Measurements from ENCODE around the gene WNT11. TPM values are rescaled to one million over a fixed set of nuclear protein-coding genes. Genes with fewer than 3 reads are reported as not detected.

WNT11 gene
- total RNA-seq, 4 donors from 2014 or later: 20.4 to 137 (median 39.1) TPM

DNA sequence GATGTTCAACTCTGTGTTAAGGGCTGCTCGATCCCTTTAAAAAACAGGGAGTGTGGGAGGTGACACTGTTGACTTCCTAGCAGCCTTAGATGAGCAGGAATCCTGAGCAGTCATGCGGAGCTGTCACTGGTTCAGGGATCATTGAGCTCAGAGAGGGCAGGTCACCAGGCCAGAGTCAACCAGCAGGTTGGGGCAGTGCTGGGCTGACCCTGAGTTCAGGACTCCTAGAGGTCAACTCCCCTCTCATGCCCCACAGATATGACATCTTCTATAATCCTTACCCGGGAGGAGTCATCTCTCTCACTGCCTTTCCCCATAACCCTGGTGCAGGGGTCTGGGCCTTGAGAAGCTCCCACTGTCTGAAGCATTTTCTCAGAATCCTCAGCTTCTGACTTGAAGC lies 12.9 kb upstream of the WNT11 start:
- no peak for TF ChIP-seq CTCF (IDR thresholded peaks at IDR 0.05)
- DNase-seq (ENCODE audit: low spot score): no peak
- peak; percentile 24 for ATAC-seq (ENCODE audit: low FRiP score)

GRCh38 chr11:76218449-76219178 lies 12.3 kb upstream of the WNT11 start:
- no peak for DNase-seq (ENCODE audit: low spot score)
- no peak for TF ChIP-seq CTCF (IDR thresholded peaks at IDR 0.05)
- peak; percentile 35 for ATAC-seq (ENCODE audit: low FRiP score)

GRCh38 chr11:76217653-76218160 lies 11.4 kb upstream of the WNT11 start:
- DNase-seq (ENCODE audit: low spot score): no peak

DNA sequence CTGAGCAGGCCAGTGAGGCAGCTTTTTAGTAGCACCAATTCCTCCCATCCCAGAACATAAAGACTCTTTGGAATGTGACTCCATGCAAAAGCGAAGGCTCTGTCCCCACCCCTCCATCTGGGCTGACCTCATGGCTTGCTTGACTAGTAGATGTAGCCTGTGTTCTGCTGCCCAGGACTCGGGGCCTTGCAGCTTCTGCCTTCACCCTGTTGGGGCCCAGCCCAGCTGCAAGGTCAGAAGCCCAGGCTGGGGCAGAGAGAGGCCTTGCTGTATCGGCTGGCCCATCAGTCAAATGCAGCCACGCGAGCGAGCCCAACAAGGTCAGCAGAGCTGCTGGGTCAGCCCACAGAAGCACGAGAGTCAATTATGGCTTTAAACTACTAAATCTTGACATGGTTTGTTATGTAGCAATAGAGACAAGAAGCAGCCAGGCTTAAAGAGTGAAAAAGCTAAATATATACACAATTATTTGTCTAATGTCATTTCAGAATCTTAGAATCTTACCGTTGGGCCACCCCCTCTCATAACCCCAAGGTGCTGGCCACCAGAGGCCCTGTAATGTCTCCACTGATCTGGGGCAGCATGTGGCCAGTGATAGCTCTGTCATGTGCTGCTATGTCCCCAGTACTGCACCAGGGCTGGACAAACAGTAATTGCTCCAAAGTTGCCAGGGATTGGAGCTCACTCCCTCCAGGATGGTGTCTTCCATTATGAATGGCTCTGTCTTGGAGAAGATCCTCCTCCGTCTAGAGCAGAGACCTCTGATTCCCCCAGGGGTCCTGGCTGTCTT lies 10.4 kb upstream of the WNT11 start:
- no peak for TF ChIP-seq CTCF (IDR thresholded peaks at IDR 0.05)
- no peak for DNase-seq (ENCODE audit: low spot score)
- no peak for ATAC-seq (ENCODE audit: low FRiP score)

More at GRCh38 chr11:76217653-76218160, 11.4 kb upstream of the WNT11 start:
- no peak for TF ChIP-seq CTCF (IDR thresholded peaks at IDR 0.05)
- no peak for ATAC-seq (ENCODE audit: low FRiP score)

DNA sequence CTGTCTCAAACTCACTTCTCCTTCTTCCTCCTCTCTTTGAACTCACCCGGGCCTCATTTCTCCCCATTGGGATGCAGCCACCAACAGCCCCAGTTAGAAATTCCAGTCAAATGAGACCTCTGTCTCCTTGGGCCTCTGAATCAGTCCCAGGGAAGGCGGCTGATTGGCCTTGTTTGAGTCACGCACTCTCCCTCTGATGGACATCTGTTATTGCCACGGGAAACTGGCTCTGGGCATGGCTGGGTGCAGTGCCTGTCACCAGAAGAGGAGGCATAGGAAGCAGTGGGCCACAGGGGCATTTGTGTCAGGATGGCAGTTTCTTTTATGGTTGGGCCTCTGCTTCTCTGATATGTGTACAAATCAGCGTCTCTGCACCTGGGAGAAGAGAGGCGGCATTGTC lies 9.6 kb upstream of the WNT11 start:
- ATAC-seq (ENCODE audit: low FRiP score): no peak
- TF ChIP-seq CTCF (IDR thresholded peaks at IDR 0.05): no peak
- DNase-seq (ENCODE audit: low spot score): no peak

DNA sequence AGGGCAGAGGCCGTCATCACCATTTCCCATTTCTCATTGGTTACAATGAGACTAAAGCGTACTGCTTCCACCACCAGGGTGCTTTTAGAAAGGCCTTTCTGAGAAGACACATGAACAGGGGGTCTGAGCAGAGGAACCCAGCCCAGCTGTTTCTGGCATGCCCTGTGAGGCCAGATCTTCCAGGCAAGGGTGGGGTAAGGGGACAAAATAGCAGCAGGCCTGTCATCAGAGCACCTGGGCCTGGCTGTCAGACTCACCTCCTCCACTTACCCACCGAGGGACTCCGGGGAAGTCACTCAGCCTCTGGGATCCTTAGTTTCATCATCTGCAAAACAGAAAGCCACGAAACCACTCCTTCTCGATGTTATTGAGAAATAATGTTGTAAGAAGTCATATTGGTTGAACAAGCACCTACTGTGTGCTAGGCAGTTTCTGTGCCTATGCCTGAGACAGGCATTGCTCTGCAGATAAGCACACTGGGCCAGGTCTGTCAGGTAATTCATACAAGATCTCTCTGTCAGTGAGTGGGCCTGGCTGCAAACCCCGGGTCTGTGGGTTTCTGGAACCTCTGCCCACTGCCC lies 8.8 kb upstream of the WNT11 start:
- no peak for TF ChIP-seq CTCF (IDR thresholded peaks at IDR 0.05)
- DNase-seq (ENCODE audit: low spot score) (no peak), ATAC-seq (ENCODE audit: low FRiP score) (no peak)

Measured in omental fat pad (tissue), 4 donors.